Trophoblast cell (in vitro differentiated cells and primary cell): ENCODE results near the gene ZNF326.
"Not testable (repeated sequence)": the region's sequence is repeated elsewhere in the genome, so short reads cannot be mapped to it uniquely, and the experiment has no call there.

Experiments
- DNase-seq, 2 donors: peaks; one replicate each; pipeline ENCODE4 v3.0.0-alpha.2; 2016
- H2AFZ ChIP-seq: 2 replicates; pipeline ENCODE4 v1.6.1; 2013; ENCODE audit warnings: low read length, moderate library complexity, mild to moderate bottlenecking; ENCODE audit not compliant: insufficient read depth, poor library complexity
- H2AK5ac ChIP-seq: 2 replicates; pipeline ENCODE4 v1.6.1; 2013; ENCODE audit warnings: mild to moderate bottlenecking, low read length
- H2BK120ac ChIP-seq: 2 replicates; pipeline ENCODE4 v1.6.1; 2013; ENCODE audit warnings: low read length, mild to moderate bottlenecking, moderate library complexity; ENCODE audit not compliant: insufficient read depth, poor library complexity
- H2BK12ac ChIP-seq: 2 replicates; pipeline ENCODE4 v1.6.1; 2013; ENCODE audit warnings: mild to moderate bottlenecking, low read length, moderate library complexity
- H2BK5ac ChIP-seq: 2 replicates; pipeline ENCODE4 v1.6.1; 2013; ENCODE audit warnings: low read length, low read depth, moderate library complexity, mild to moderate bottlenecking; ENCODE audit not compliant: poor library complexity
- H3K14ac ChIP-seq: 2 replicates; pipeline ENCODE4 v1.6.1; 2013; ENCODE audit warnings: mild to moderate bottlenecking, low read length
- H3K18ac ChIP-seq: 2 replicates; pipeline ENCODE4 v1.6.1; 2013; ENCODE audit warnings: mild to moderate bottlenecking, low read length
- H3K23ac ChIP-seq: 2 replicates; pipeline ENCODE4 v1.6.1; 2013; ENCODE audit warnings: low read length
- H3K27ac ChIP-seq: 2 replicates; pipeline ENCODE4 v1.5.1; 2013; ENCODE audit warnings: low read depth, mild to moderate bottlenecking, inconsistent platforms, low read length, moderate library complexity
- H3K27me3 ChIP-seq: 2 replicates; pipeline ENCODE4 v1.6.1; 2013; ENCODE audit warnings: inconsistent platforms, mild to moderate bottlenecking, low read length, moderate library complexity; ENCODE audit not compliant: insufficient read depth
- H3K36me3 ChIP-seq, 2 experiments: 1 replicate in 1 of 2; 2 replicates in 1 of 2; pipeline ENCODE4 v1.6.1; 2013; ENCODE audit warnings: low read length in 2 of 2, mild to moderate bottlenecking in 2 of 2, moderate library complexity in 1 of 2; ENCODE audit not compliant: insufficient read depth in 2 of 2, control insufficient read depth in 1 of 2
- H3K4ac ChIP-seq: 2 replicates; pipeline ENCODE4 v1.6.1; 2013; ENCODE audit warnings: low read depth, mild to moderate bottlenecking, low read length, moderate library complexity
- H3K4me1 ChIP-seq, 2 experiments: 1 replicate in 1 of 2; 2 replicates in 1 of 2; pipeline ENCODE4 v1.6.1; 2013; ENCODE audit warnings: low read length in 2 of 2, mild to moderate bottlenecking in 2 of 2, moderate library complexity in 1 of 2; ENCODE audit not compliant: insufficient read depth in 2 of 2, control insufficient read depth in 1 of 2
- H3K4me2 ChIP-seq: 2 replicates; pipeline ENCODE4 v1.6.1; 2013; ENCODE audit warnings: inconsistent platforms, mild to moderate bottlenecking, low read length, moderate library complexity
- H3K4me3 ChIP-seq: 2 replicates; pipeline ENCODE4 v1.5.1; 2013; ENCODE audit warnings: mild to moderate bottlenecking, low read depth, low read length, inconsistent platforms
- H3K79me1 ChIP-seq: one replicate; pipeline ENCODE4 v1.6.1; 2013; ENCODE audit warnings: low read length
- H3K79me2 ChIP-seq: 2 replicates; pipeline ENCODE4 v1.6.1; 2013; ENCODE audit warnings: low read length, mild to moderate bottlenecking; ENCODE audit not compliant: control insufficient read depth, insufficient read depth, poor library complexity
- H3K9ac ChIP-seq: 2 replicates; pipeline ENCODE4 v1.6.1; 2013; ENCODE audit warnings: mild to moderate bottlenecking, low read length
- H3K9me3 ChIP-seq: 2 replicates; pipeline ENCODE4 v1.6.1; 2013; ENCODE audit warnings: low read depth, mild to moderate bottlenecking, control low read depth, inconsistent platforms, low read length; ENCODE audit not compliant: insufficient read depth
- H4K12ac ChIP-seq: 2 replicates; pipeline ENCODE4 v1.6.1; 2013; ENCODE audit warnings: low read depth, mild to moderate bottlenecking, low read length, moderate library complexity
- H4K8ac ChIP-seq: 2 replicates; pipeline ENCODE4 v1.6.1; 2013; ENCODE audit warnings: low read depth, mild to moderate bottlenecking, low read length, moderate library complexity
- H4K91ac ChIP-seq: one replicate; pipeline ENCODE4 v1.6.1; 2013; ENCODE audit warnings: low read depth, mild to moderate bottlenecking, low read length, moderate library complexity
- WGBS: extraction: QIAGEN DNeasy Blood & Tissue Kit; methylation state at CpG from one replicate; pipeline ENCODE4 v1.1.7; 2013; ENCODE audit warnings: missing lambda C conversion rate; ENCODE audit not compliant: insufficient read length, insufficient coverage; ENCODE audit errors: extremely low coverage; 5-methylcytosine and 5-hydroxymethylcytosine counted together

Gene ZNF326

GRCh38 chr1:89995598-89996449 lies 914 bp downstream of the ZNF326 start:
- Histone ChIP-seq H3K27ac (peak overlapping the region; percentile 92), H2BK5ac (peak overlapping the region; percentile 91)
- no CpG with 5 or more reads among the region's 15 CpGs for WGBS

GRCh38 chr1:89996450-89997110 lies 1.7 kb downstream of the ZNF326 start:
- Histone ChIP-seq H3K79me2 (peaks cover 11% of the 10 kb centered on the region), H4K12ac (no peak overlapping the region), H2BK12ac (no peak overlapping the region), H3K23ac (no peak overlapping the region), H3K27me3 (no peaks in the 10 kb centered on the region), H3K9me3 (no peaks in the 10 kb centered on the region), H3K36me3 (peaks cover 0 to under 1% of the 10 kb centered on the region in 2 experiments), H3K4me1 (peaks cover 5 to 6% of the 10 kb centered on the region in 2 experiments), H2AFZ (no peak overlapping the region), H3K27ac (no peak overlapping the region), H3K4me2 (peak overlapping the region; percentile 53), H3K4me3 (no peak overlapping the region), H3K4ac (peak overlapping the region; percentile 71), H3K79me1 (peaks cover 6% of the 10 kb centered on the region), H4K91ac (no peak overlapping the region), H2BK120ac (no peak overlapping the region), H2BK5ac (no peak overlapping the region), H2AK5ac (no peak overlapping the region), H4K8ac (no peak overlapping the region), H3K9ac (no peak overlapping the region), H3K14ac (no peak overlapping the region), H3K18ac (no peak overlapping the region)
- DNase-seq = no peak
- no CpG with 5 or more reads among the region's 9 CpGs for WGBS

More at GRCh38 chr1:89995598-89996449, 914 bp downstream of the ZNF326 start:
- H3K4me2 ChIP-seq = peak overlapping the region; percentile 53
- H3K36me3 ChIP-seq = no peaks in the 10 kb centered on the region
- H3K9me3 ChIP-seq = no peaks in the 10 kb centered on the region
- no peak overlapping the region for H2BK12ac ChIP-seq
- no peak overlapping the region for H4K12ac ChIP-seq
- H4K8ac ChIP-seq = peak overlapping the region; percentile 91
- H2BK120ac ChIP-seq = peak overlapping the region; percentile 91
- peaks cover 9% of the 10 kb centered on the region for H3K79me2 ChIP-seq
- H3K23ac ChIP-seq = no peak overlapping the region
- H3K4me3 ChIP-seq = peak overlapping the region; percentile 94
- H2AFZ ChIP-seq = peak overlapping the region; percentile 81
- peaks cover 6% of the 10 kb centered on the region for H3K79me1 ChIP-seq
- H3K18ac ChIP-seq = peak overlapping the region; percentile 73
- H3K14ac ChIP-seq = peak overlapping the region; percentile 97
- peak overlapping the region; percentile 96 for H4K91ac ChIP-seq
- H2AK5ac ChIP-seq = no peak overlapping the region
- H3K27me3 ChIP-seq = no peaks in the 10 kb centered on the region
- peak overlapping the region; percentile 97 for H3K4ac ChIP-seq
- H3K9ac ChIP-seq = peak overlapping the region; percentile 92
- peak in 1 of 2 donors; percentile 4 for DNase-seq
- H3K4me1 ChIP-seq = peaks cover 5 to 6% of the 10 kb centered on the region in 2 experiments

GRCh38 chr1:89997152-89997551 lies 2.2 kb downstream of the ZNF326 start:
- not testable (repeated sequence) for H2AFZ ChIP-seq, H3K4me2 ChIP-seq, H2AK5ac ChIP-seq, H3K27ac ChIP-seq, H3K23ac ChIP-seq, H3K18ac ChIP-seq, DNase-seq, H3K36me3 ChIP-seq, H3K9me3 ChIP-seq, H2BK120ac ChIP-seq, H2BK12ac ChIP-seq, H3K79me1 ChIP-seq, H3K9ac ChIP-seq, H3K27me3 ChIP-seq, H2BK5ac ChIP-seq, H3K14ac ChIP-seq, H3K4me1 ChIP-seq, H3K4me3 ChIP-seq, H4K8ac ChIP-seq, H4K91ac ChIP-seq, H4K12ac ChIP-seq
- no CpG with 5 or more reads among the region's 4 CpGs for WGBS
- Histone ChIP-seq H3K79me2 (peaks cover 11% of the 10 kb centered on the region), H3K4ac (peak overlapping the region; percentile 49)

GRCh38 chr1:89998306-89998705 lies 3.4 kb downstream of the ZNF326 start:
- no peak overlapping the region for H3K27ac ChIP-seq
- no peak overlapping the region for H2BK5ac ChIP-seq
- no peak overlapping the region for H4K8ac ChIP-seq
- no peak overlapping the region for H3K4ac ChIP-seq
- H3K18ac ChIP-seq = no peak overlapping the region
- H3K4me2 ChIP-seq = no peak overlapping the region
- no peak overlapping the region for H2AK5ac ChIP-seq
- no peak overlapping the region for H3K14ac ChIP-seq
- no peak overlapping the region for H3K9ac ChIP-seq
- DNase-seq = no peak
- no peak overlapping the region for H3K4me3 ChIP-seq
- H3K36me3 ChIP-seq = peaks cover 0 to 2% of the 10 kb centered on the region in 2 experiments
- no peak overlapping the region for H2AFZ ChIP-seq
- no peak overlapping the region for H2BK12ac ChIP-seq
- peaks cover 11% of the 10 kb centered on the region for H3K79me2 ChIP-seq
- no peaks in the 10 kb centered on the region for H3K27me3 ChIP-seq
- peaks cover 5 to 6% of the 10 kb centered on the region in 2 experiments for H3K4me1 ChIP-seq
- no peak overlapping the region for H2BK120ac ChIP-seq
- H3K9me3 ChIP-seq = no peaks in the 10 kb centered on the region
- H3K79me1 ChIP-seq = peaks cover 6% of the 10 kb centered on the region
- no peak overlapping the region for H3K23ac ChIP-seq
- no peak overlapping the region for H4K12ac ChIP-seq
- no peak overlapping the region for H4K91ac ChIP-seq
